HG02798 (cell line): ENCODE data around the gene AP4S1.
A peak's percentile ranks its signal among the peaks of the same experiment; 100 is the strongest.

Experiments used
- ATAC-seq: cut with Tn5 transposase; IDR thresholded peaks from one replicate; pipeline ENCODE4 v1.9.1; 2021; ENCODE audit warnings: mild to moderate bottlenecking; ENCODE audit not compliant: unreplicated experiment, poor library complexity

The AP4S1 gene

GRCh38 chr14:31025367-31026076, at the start of gene AP4S1:
Gene AP4S1, plus strand, starts transcription at chr14:31025649. Its CDS starts 40,548 bp downstream, at chr14:31066197.
- peak; percentile 17 for ATAC-seq

DNA sequence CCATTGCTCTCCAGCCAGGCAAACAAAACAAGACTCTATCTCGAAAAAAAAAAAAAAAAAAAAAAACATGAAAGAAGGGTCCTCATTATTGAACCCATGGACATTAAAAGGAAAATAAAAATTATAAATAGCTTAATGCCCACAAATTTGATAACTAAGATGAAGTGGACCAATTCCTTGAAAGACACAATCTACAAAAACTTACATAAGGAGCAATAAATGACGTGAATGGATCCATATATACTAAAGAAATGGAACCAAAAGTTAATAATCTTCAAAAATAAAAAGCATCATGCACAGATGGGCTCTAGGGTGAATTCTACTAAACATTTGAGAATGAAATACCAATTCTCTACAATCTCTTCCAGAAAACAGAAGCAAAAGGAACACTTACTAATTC, 47.7 kb upstream of the AP4S1 start:
- no peak for ATAC-seq

- ATAC-seq = peak; percentile 44
These were observed 45.2 kb upstream of the AP4S1 start for GRCh38 chr14:30980106-30980704.

GRCh38 chr14:30980980-30981379, 44.5 kb upstream of the AP4S1 start:
- ATAC-seq = no peak

DNA sequence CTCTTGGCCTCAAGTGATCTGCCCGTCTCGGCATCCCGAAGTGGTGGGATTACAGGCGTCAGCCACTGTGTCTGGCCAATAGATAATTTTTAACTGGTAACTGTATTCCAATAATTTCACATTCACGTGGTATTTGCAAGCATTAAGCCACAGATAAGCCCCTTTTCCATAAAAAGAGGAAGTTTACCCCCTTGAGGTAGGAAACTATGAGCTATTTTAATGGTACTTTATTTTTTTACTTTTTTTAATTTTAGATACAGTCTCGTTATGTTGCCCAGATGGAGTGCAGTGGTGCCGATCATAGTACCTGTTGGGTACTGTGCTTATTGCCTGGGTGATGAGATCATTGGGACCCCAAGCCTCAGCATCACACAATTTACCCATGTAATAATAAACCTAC, 42.9 kb upstream of the AP4S1 start:
- ATAC-seq = no peak

- no peak for ATAC-seq
These were observed 41.6 kb upstream of the AP4S1 start for GRCh38 chr14:30983858-30984257.

- no peak for ATAC-seq
These were observed 39.7 kb upstream of the AP4S1 start for GRCh38 chr14:30985796-30986195.

DNA sequence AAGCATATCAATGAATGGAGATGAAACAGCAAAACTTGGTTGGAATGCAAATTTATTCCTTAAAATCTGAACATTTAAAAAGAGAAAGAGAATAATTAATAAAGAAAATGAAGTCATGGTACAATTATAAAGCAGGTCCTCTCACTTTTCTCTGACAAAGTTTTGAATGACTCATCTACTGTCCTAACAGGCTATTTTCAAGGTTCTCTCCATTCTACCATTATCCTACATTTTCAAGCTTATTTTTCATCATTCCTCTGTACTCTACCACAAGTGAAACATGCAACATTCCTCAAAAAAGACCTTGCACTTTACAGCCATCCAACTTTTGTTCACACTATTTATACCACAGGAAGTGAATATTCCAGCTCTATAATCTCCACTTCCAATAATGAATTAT, 36.9 kb upstream of the AP4S1 start:
- ATAC-seq = no peak

- ATAC-seq = no peak
These were observed 34.7 kb upstream of the AP4S1 start for GRCh38 chr14:30990770-30991169.

GRCh38 chr14:30991408-30991807, 34.0 kb upstream of the AP4S1 start:
- ATAC-seq = no peak

DNA sequence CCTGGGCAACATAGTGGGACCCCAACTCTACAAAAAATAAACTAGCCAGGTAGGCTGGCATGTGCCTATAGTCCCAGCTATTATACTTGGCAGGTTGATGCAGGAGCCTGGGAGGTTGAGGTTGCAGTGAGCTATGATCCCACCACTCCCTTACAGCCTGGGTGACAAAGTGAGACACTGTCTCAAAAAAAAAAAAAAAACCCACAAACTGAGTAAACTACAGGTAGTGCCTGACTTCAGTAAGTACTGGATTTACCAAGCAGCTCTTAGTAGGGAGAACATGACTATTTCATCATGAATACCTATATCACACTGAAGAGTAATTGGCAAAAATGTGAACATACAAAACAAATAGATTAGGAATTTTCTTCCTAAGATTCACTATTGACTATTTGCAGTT, 32.4 kb upstream of the AP4S1 start:
- no peak for ATAC-seq

DNA sequence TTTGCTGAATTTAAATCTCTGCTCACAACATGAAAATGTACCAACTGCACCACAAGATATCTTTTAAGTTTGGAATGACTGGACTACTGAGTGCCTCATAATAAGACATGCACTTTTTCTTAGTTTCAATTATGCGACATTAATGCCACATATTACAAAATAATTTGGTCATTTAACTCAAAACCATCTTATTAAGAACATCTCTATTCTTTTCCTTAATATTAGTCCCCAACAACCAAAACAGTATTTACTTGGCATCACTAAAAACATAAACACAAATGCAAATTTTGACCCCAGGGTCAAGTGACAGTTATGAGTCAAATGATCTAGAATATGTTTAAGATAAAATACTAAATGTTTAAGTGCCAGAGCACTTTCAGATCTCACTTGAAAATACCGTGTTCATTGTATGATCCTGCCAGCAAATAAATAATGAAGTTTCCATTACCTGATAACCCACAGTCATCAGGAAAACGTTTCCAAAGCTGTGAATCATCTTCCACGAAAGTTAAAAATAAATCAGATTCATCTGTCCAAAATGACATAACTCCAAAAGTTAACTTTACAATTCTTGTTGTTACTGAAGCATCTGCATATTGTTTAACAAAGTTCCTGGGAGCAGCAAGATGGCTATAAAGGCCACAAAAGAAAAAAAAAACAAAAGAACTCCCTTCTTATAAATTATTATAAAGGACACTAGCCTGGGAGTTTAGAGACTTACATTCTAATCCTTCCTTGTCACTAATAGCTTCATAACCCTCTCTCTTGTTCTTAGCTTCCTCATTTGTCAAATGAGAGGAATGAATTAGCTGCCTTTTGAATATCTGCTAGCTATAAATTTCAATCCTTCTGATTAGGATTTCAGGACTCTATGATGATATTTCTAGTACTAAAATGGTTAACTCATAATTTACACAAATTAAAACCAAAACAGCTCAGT, 30.5 kb upstream of the AP4S1 start:
- peak; percentile 51 for ATAC-seq

GRCh38 chr14:30995689-30996088, 29.8 kb upstream of the AP4S1 start:
- no peak for ATAC-seq

GRCh38 chr14:30996892-30997659, 28.4 kb upstream of the AP4S1 start:
- ATAC-seq = no peak

DNA sequence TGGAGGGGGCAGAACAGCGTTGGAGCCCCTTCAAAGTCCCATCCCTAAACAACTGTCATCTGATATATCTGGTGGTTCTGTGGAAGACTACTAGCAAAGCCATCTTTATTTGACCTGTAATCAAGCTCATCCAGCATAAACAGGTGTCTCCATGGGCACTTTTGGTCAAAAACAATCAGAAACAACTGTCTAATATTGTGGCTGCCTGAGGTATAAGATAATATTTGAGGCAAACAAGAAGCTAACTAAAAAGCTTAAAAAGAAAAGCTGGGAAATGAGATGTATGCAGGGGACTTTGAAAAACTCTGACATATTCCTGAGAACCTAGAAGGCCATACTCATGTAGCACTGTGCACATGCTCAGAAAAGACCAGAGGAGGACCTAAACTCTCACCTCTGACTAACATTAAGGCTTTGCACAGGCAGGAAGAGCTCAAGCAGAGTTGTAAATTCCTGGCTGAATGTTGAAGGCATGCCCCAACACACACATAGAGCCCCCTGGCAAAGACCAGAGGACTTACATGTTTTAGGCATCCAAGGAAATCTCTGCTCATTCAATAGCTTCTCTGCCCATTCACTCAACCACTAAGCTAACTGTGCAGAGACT, 27.2 kb upstream of the AP4S1 start:
- ATAC-seq = no peak

- ATAC-seq = no peak
These were observed 26.2 kb upstream of the AP4S1 start for GRCh38 chr14:30999038-30999773.

GRCh38 chr14:31000629-31001338, 24.7 kb upstream of the AP4S1 start:
- ATAC-seq = no peak

- ATAC-seq = no peak
These were observed 24.1 kb upstream of the AP4S1 start for GRCh38 chr14:31001339-31001658.

DNA sequence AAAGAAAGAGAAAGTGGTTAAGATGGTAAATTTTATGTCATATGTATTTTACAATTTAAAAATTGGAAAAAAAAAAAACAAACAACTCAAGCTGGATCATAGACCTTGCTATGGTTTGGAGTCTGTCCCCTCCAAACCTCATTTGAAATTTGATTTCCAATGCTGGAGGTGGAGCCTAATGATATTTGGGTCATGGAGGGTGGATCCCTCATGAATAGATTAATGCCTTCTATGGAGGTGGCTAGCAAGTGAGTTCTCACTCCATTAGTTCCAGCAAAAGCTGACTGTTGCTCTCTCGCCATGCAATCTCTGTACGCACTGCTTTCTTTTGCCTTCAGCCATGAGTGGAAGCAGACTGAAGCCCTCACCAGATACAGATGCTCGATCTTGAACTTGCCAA, 22.2 kb upstream of the AP4S1 start:
- no peak for ATAC-seq
